Stimulated activated CD8-positive, alpha-beta memory T cell treated with anti-CD3 and anti-CD28 coated beads, Interleukin-7, amount 100 ng/mL, for 1 hour (primary cell): ENCODE data around the gene RBM18.

Experiments
- DNase-seq, 2 donors: peaks; one replicate each; pipeline ENCODE4 v3.0.0-alpha.2; 2020; ENCODE audit warnings: low read depth in 2 of 2

Gene RBM18

GRCh38 chr9:122258886-122259415, 5.7 kb downstream of the RBM18 start:
- no peak for DNase-seq

GRCh38 chr9:122256206-122256605, 8.4 kb downstream of the RBM18 start:
- no peak for DNase-seq

GRCh38 chr9:122254761-122255160, 9.9 kb downstream of the RBM18 start:
- no peak for DNase-seq

- DNase-seq = no peak
Measured at GRCh38 chr9:122252796-122253195, 11.8 kb downstream of the RBM18 start.

- no peak for DNase-seq
Measured at GRCh38 chr9:122251351-122251750, 13.3 kb downstream of the RBM18 start.

- DNase-seq = no peak
Measured at GRCh38 chr9:122248448-122248865, 16.2 kb downstream of the RBM18 start.

GRCh38 chr9:122246666-122247065, 18.0 kb downstream of the RBM18 start:
- no peak for DNase-seq

GRCh38 chr9:122244349-122244748, 20.3 kb downstream of the RBM18 start:
- DNase-seq = no peak

- no peak for DNase-seq
Measured at GRCh38 chr9:122239722-122240121, 24.9 kb downstream of the RBM18 start.

- DNase-seq = no peak
Measured at GRCh38 chr9:122236681-122237080, 28.0 kb downstream of the RBM18 start.

GRCh38 chr9:122234022-122234748, 30.5 kb downstream of the RBM18 start:
- no peak for DNase-seq

GRCh38 chr9:122232796-122233306, 31.8 kb downstream of the RBM18 start:
- DNase-seq = no peak

GRCh38 chr9:122229485-122229837, 35.2 kb downstream of the RBM18 start:
- DNase-seq = no peak

GRCh38 chr9:122228568-122229484, 35.8 kb downstream of the RBM18 start, which contains the start of gene LHX6:
LHX6 (minus strand) TSS chr9:122228957; CDS start chr9:122228740, 217 bp downstream.
- no peak for DNase-seq

GRCh38 chr9:122228191-122228567, 36.5 kb downstream of the RBM18 start:
- DNase-seq = no peak

- DNase-seq = no peak
Measured at GRCh38 chr9:122227575-122227900, 37.1 kb downstream of the RBM18 start.

GRCh38 chr9:122226758-122227574, 37.7 kb downstream of the RBM18 start:
- DNase-seq = no peak

GRCh38 chr9:122226142-122226757, 38.4 kb downstream of the RBM18 start:
- DNase-seq = no peak

GRCh38 chr9:122225312-122226141, 39.1 kb downstream of the RBM18 start:
- no peak for DNase-seq

GRCh38 chr9:122223435-122223834, 41.2 kb downstream of the RBM18 start:
- DNase-seq = no peak
